Smooth muscle cell (in vitro differentiated cells): Measurements from ENCODE around the gene SNTG2. TPM values are rescaled to one million over a fixed set of nuclear protein-coding genes. Genes with fewer than 3 reads are reported as not detected.

ENCODE experiments used
- DNase-seq: peaks from one replicate; lab custom pipeline; 2025; ENCODE audit not compliant: unreplicated experiment; lab: John Stamatoyannopoulos, UW
- H2AFZ ChIP-seq: fragments of 200-600 bp; sonication (generic); 2 replicates; pipeline ENCODE4 v1.6.0; 2016; ENCODE audit warnings: antibody characterized with exemption, low read depth, mild to moderate bottlenecking
- H3F3A ChIP-seq: fragments of 200-600 bp; sonication (generic); 2 replicates; pipeline ENCODE4 v1.6.0; 2017; ENCODE audit warnings: antibody characterized with exemption, low read depth
- H3K27ac ChIP-seq: fragments of 200-600 bp; sonication (generic); 2 replicates; pipeline ENCODE4 v1.5.1; 2016; ENCODE audit warnings: low read depth, mild to moderate bottlenecking
- H3K27me3 ChIP-seq: fragments of 200-600 bp; sonication (generic); 2 replicates; pipeline ENCODE4 v1.6.1; 2016; ENCODE audit warnings: low read depth, mild to moderate bottlenecking
- H3K36me3 ChIP-seq: fragments of 200-600 bp; sonication (generic); 2 replicates; pipeline ENCODE4 v1.5.1; 2016; ENCODE audit warnings: low read depth
- H3K4me1 ChIP-seq: fragments of 200-600 bp; sonication (generic); 2 replicates; pipeline ENCODE4 v1.5.1; 2016; ENCODE audit warnings: low read depth
- H3K4me2 ChIP-seq: fragments of 200-600 bp; sonication (generic); 2 replicates; pipeline ENCODE4 v1.6.0; 2016; ENCODE audit warnings: mild to moderate bottlenecking
- H3K4me3 ChIP-seq: fragments of 200-600 bp; sonication (generic); 2 replicates; pipeline ENCODE4 v1.5.1; 2016; ENCODE audit warnings: mild to moderate bottlenecking
- H3K79me2 ChIP-seq: fragments of 200-600 bp; sonication (generic); 2 replicates; pipeline ENCODE4 v1.6.0; 2016; ENCODE audit warnings: low read depth, mild to moderate bottlenecking
- H3K9ac ChIP-seq: fragments of 200-600 bp; sonication (generic); 2 replicates; pipeline ENCODE4 v1.6.0; 2016; ENCODE audit warnings: low read depth
- H3K9me3 ChIP-seq: fragments of 200-600 bp; sonication (generic); replicated peaks from 2 replicates; pipeline ENCODE4 v1.5.1; 2016; ENCODE audit warnings: low read depth
- H4K20me1 ChIP-seq: fragments of 200-600 bp; sonication (generic); 2 replicates; pipeline ENCODE4 v1.6.0; 2016; ENCODE audit warnings: low read depth
- WGBS: methylation state at CpG from one replicate; pipeline ENCODE4 v1.1.7; 2016; ENCODE audit warnings: low lambda C conversion rate; 5-methylcytosine and 5-hydroxymethylcytosine counted together
- polyA plus RNA-seq: library from polyadenylated mRNA; unstranded; fragments of >200 nt; fragmentation: Nextera tagmentation; extraction: Ambion mirVana; gene quantifications from 2 replicates; pipeline ENCODE4 v1.2.1, GENCODE V29; 2016
- total RNA-seq: library from RNA; depleted of rRNA; stranded (reverse); fragments of >200 nt; gene quantifications from 2 replicates; pipeline ENCODE4 v1.2.3, GENCODE V29; 2014
- TF ChIP-seq, protein P1 (sequence below): fragments of 200-600 bp; sonication (generic); IDR thresholded peaks from 2 replicates; pipeline ENCODE4 v1.5.1; 2017; ENCODE audit warnings: borderline replicate concordance, mild to moderate bottlenecking, antibody characterized with exemption; ENCODE audit not compliant: insufficient read depth, poor library complexity, severe bottlenecking

Gene SNTG2
- total and polyA plus RNA-seq, 2 experiments from 2014 or later = 0.56 TPM; not detected in 1

DNA sequence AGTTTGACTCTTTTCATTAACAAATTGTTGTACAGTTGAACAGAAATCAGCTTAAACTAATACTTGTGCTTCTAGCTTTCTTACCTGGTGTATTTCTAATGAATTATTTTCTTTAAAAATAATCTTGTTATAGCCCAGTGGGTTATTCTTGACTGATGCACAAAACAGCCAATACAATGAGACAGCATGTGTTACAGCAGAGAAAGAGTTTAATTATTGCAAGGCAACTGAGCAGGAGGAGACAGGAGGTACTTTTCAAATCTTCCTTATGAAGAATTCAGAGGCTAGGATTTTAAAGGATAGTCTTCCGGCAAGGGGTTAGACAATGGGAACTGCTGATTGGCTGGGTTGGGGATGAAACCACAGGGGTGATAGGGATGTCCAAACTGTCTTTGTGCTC, 398.1 kb downstream of the SNTG2 start:
- Histone ChIP-seq H3K9ac (no peak overlapping the region), H3K4me3 (no peak overlapping the region), H3K36me3 (no peaks in the 10 kb centered on the region), H3K4me2 (no peak overlapping the region), H3K27me3 (no peaks in the 10 kb centered on the region), H3K9me3 (no peaks in the 10 kb centered on the region), H3K79me2 (no peaks in the 10 kb centered on the region), H3F3A (no peaks in the 10 kb centered on the region), H3K27ac (no peak overlapping the region), H4K20me1 (no peaks in the 10 kb centered on the region), H2AFZ (no peak overlapping the region), H3K4me1 (no peaks in the 10 kb centered on the region)
- 94% methylated on average over 1 of the region's 1 CpG for WGBS
- TF ChIP-seq, protein P1, sequence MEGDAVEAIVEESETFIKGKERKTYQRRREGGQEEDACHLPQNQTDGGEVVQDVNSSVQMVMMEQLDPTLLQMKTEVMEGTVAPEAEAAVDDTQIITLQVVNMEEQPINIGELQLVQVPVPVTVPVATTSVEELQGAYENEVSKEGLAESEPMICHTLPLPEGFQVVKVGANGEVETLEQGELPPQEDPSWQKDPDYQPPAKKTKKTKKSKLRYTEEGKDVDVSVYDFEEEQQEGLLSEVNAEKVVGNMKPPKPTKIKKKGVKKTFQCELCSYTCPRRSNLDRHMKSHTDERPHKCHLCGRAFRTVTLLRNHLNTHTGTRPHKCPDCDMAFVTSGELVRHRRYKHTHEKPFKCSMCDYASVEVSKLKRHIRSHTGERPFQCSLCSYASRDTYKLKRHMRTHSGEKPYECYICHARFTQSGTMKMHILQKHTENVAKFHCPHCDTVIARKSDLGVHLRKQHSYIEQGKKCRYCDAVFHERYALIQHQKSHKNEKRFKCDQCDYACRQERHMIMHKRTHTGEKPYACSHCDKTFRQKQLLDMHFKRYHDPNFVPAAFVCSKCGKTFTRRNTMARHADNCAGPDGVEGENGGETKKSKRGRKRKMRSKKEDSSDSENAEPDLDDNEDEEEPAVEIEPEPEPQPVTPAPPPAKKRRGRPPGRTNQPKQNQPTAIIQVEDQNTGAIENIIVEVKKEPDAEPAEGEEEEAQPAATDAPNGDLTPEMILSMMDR = no peak
- no peak for DNase-seq

DNA sequence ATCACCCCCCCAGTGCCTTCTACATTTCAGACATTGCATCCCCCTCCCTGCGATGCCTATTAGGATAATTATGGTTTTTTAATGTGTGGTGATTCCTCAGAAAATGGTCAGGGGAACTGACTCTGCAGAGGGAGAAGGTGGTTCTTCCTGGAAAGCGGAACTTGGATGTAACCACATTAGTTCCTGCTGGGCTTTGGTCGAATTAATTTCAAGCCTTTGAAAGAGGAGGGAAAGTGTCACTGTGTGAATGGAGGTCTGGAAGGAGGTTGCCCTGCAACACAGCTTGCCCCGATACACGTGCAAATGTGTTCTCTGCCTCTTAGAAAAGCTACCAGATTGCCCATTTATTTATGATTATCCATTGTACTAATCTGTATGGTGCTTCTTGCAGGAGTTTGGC, 399.5 kb downstream of the SNTG2 start:
- no peak overlapping the region for H3K9ac ChIP-seq
- TF ChIP-seq, protein P1 = no peak
- no peak overlapping the region for H3K4me2 ChIP-seq
- no peaks in the 10 kb centered on the region for H3K36me3 ChIP-seq
- no peaks in the 10 kb centered on the region for H3K79me2 ChIP-seq
- DNase-seq = no peak
- no peaks in the 10 kb centered on the region for H3F3A ChIP-seq
- no peaks in the 10 kb centered on the region for H4K20me1 ChIP-seq
- no peaks in the 10 kb centered on the region for H3K27me3 ChIP-seq
- 72% methylated on average over 5 of the region's 5 CpGs for WGBS
- H3K4me1 ChIP-seq = no peaks in the 10 kb centered on the region
- no peak overlapping the region for H2AFZ ChIP-seq
- H3K27ac ChIP-seq = no peak overlapping the region
- H3K4me3 ChIP-seq = no peak overlapping the region
- no peaks in the 10 kb centered on the region for H3K9me3 ChIP-seq

DNA sequence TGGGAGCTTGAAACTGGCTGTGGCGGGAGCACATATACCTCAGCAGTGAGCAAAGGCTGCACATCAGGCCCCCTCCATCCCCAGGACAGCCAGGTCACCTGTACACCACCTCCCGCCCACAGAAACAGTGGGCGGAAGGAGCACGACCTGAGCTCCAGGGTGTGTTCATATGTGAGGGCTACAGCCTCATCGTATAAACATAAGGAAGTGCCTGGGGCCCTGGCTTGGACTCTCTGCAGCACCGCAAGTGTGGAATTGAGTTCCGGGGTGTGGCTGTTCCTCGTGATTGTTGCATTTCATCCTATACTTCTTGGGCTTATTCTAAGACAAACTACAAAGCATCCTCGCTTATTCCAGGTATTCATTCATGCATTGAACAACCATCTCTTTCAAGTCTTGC, 402.5 kb downstream of the SNTG2 start:
- 92% methylated on average over 9 of the region's 9 CpGs for WGBS
- H3K9ac ChIP-seq = no peak overlapping the region
- no peaks in the 10 kb centered on the region for H3K4me1 ChIP-seq
- no peaks in the 10 kb centered on the region for H3K79me2 ChIP-seq
- no peaks in the 10 kb centered on the region for H3K36me3 ChIP-seq
- no peak overlapping the region for H3K27ac ChIP-seq
- no peaks in the 10 kb centered on the region for H3F3A ChIP-seq
- TF ChIP-seq, protein P1 = no peak
- no peak for DNase-seq
- H4K20me1 ChIP-seq = no peaks in the 10 kb centered on the region
- no peak overlapping the region for H3K4me3 ChIP-seq
- no peaks in the 10 kb centered on the region for H3K27me3 ChIP-seq
- H2AFZ ChIP-seq = no peak overlapping the region
- no peak overlapping the region for H3K4me2 ChIP-seq
- no peaks in the 10 kb centered on the region for H3K9me3 ChIP-seq

DNA sequence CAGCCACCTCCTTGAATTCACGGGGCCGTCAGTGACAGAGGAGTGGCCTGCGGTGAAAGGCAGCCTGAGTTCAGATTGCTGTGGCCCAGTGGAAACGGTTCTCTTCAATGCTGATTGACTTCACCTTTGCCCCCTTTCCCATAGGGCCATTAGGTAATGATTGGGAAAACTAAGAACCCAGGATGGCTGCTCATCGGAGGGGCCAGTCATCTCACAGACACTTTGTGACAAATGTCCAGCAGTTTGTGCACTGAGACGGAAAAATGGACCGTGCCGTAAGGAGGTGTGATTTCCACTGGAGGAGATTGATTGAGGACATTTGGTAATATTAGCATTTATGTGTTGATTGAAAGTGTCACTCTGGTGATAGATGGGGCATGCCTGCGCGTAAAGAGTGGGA, 402.9 kb downstream of the SNTG2 start:
- no peak overlapping the region for H3K9ac ChIP-seq
- H2AFZ ChIP-seq = no peak overlapping the region
- no peaks in the 10 kb centered on the region for H3F3A ChIP-seq
- no peaks in the 10 kb centered on the region for H3K27me3 ChIP-seq
- H3K36me3 ChIP-seq = no peaks in the 10 kb centered on the region
- no peak overlapping the region for H3K27ac ChIP-seq
- no peaks in the 10 kb centered on the region for H3K4me1 ChIP-seq
- WGBS = 91% methylated on average over 10 of the region's 10 CpGs
- H3K4me2 ChIP-seq = no peak overlapping the region
- H3K9me3 ChIP-seq = no peaks in the 10 kb centered on the region
- H3K4me3 ChIP-seq = no peak overlapping the region
- TF ChIP-seq, protein P1 = no peak
- no peaks in the 10 kb centered on the region for H3K79me2 ChIP-seq
- no peak for DNase-seq
- no peaks in the 10 kb centered on the region for H4K20me1 ChIP-seq
